Measurements from ENCODE around the gene RTL5. TPM values are rescaled to one million over a fixed set of nuclear protein-coding genes. Genes with fewer than 3 reads are reported as not detected.
A peak's percentile ranks its signal among the peaks of the same experiment; 100 is the strongest.

RTL5 gene
- total and polyA plus RNA-seq, 4 donors: 6.5 to 13.9 (median 10.0) TPM

DNA sequence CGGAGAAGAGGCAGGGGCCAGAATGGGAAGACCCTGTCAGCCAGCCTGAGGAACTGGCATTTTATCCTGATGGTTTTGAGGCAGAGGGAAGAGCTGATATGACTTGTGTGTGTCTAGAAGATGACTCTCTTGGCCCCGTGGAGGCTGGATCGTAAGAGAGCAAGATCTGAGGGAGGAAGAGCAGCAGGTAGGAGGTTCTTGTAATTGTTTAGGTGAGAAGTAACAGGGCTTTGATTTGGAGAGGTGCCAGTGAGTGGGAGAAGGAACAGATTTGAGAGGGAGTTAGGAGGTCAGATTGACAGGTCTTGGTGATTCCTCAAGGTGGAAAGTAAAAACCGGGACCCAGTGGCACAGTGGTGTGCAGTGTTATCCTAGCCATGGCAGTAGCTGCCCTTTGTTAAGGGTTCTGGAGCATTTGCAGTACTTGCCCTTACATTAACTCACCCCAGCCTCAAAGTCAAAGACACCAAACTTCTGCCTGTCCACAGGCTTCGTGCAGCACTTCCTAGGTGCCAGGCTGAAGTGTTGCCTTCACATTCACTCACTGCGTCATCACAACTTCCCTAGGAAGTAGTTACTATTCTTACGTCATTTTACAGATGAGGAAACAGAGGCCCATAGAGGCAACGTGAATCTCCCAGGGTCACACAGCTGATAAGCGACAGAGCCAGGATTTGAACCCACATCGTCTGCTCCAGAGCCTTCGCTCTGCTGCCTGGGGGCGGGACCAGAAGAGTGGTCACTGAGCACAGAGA lies 23.7 kb downstream of the RTL5 start:
- ATAC-seq (ENCODE audit: low FRiP score): no peak
- Histone ChIP-seq H3K27me3 (ENCODE audit: control insufficient read depth in 1 of 2, insufficient read depth in 2 of 2, low read length in 1 of 2) (no peaks in the 10 kb centered on the region), H3K4me1 (ENCODE audit: control insufficient read depth in 1 of 2, insufficient read depth in 2 of 2, low read length in 2 of 2) (no peaks in the 10 kb centered on the region), H3K4me3 (ENCODE audit: low read length in 2 of 2) (no peak overlapping the region), H3K9me3 (ENCODE audit: control insufficient read depth, low read length) (no peaks in the 10 kb centered on the region), H3K36me3 (ENCODE audit: control insufficient read depth in 1 of 2, insufficient read depth in 2 of 2, low read length in 1 of 2) (no peaks in the 10 kb centered on the region), H3K27ac (ENCODE audit: low read depth in 1 of 2, low read length in 2 of 2) (no peak overlapping the region)
- 89 to 93% methylated on average over 12 of the region's 12 CpGs for WGBS, 2 donors
- intact Hi-C loops (cut with DNase I): no loop called here
- no peak for DNase-seq

GRCh38 chrX:72107320-72107719 lies 24.4 kb downstream of the RTL5 start:
- H3K4me1 ChIP-seq (ENCODE audit: control insufficient read depth in 1 of 2, insufficient read depth in 2 of 2, low read length in 2 of 2): no peaks in the 10 kb centered on the region
- H3K36me3 ChIP-seq (ENCODE audit: control insufficient read depth in 1 of 2, insufficient read depth in 2 of 2, low read length in 1 of 2): no peaks in the 10 kb centered on the region
- no peak for ATAC-seq (ENCODE audit: low FRiP score)
- H3K4me3 ChIP-seq (ENCODE audit: low read length in 2 of 2): no peak overlapping the region
- no peaks in the 10 kb centered on the region for H3K27me3 ChIP-seq (ENCODE audit: control insufficient read depth in 1 of 2, insufficient read depth in 2 of 2, low read length in 1 of 2)
- intact Hi-C loops (cut with DNase I): no loop called here
- H3K9me3 ChIP-seq (ENCODE audit: control insufficient read depth, low read length): no peaks in the 10 kb centered on the region
- DNase-seq: no peak
- 89 to 91% methylated on average over 6 of the region's 6 CpGs for WGBS, 2 donors
- H3K27ac ChIP-seq (ENCODE audit: low read depth in 1 of 2, low read length in 2 of 2): no peak overlapping the region

- no peak overlapping the region for H3K27ac ChIP-seq (ENCODE audit: low read depth in 1 of 2, low read length in 2 of 2)
- no peak overlapping the region for H3K4me3 ChIP-seq (ENCODE audit: low read length in 2 of 2)
- no peak for ATAC-seq (ENCODE audit: low FRiP score)
Measured at GRCh38 chrX:72105436-72105835, 26.3 kb downstream of the RTL5 start.

GRCh38 chrX:72102760-72103159 lies 29.0 kb downstream of the RTL5 start:
- DNase-seq: no peak
- no peak overlapping the region for H3K27ac ChIP-seq (ENCODE audit: low read depth in 1 of 2, low read length in 2 of 2)
- 56 to 61% methylated on average over 4 of the region's 4 CpGs for WGBS, 2 donors

More at GRCh38 chrX:72105436-72105835, 26.3 kb downstream of the RTL5 start:
- Histone ChIP-seq H3K27me3 (ENCODE audit: control insufficient read depth in 1 of 2, insufficient read depth in 2 of 2, low read length in 1 of 2) (no peaks in the 10 kb centered on the region), H3K4me1 (ENCODE audit: control insufficient read depth in 1 of 2, insufficient read depth in 2 of 2, low read length in 2 of 2) (no peaks in the 10 kb centered on the region), H3K9me3 (ENCODE audit: control insufficient read depth, low read length) (no peaks in the 10 kb centered on the region), H3K36me3 (ENCODE audit: control insufficient read depth in 1 of 2, insufficient read depth in 2 of 2, low read length in 1 of 2) (no peaks in the 10 kb centered on the region)
- 77 to 87% methylated on average over 6 of the region's 6 CpGs for WGBS, 2 donors
- intact Hi-C loops (cut with DNase I): no loop called here
- DNase-seq: no peak

GRCh38 chrX:72102126-72102525 lies 29.6 kb downstream of the RTL5 start:
- no peaks in the 10 kb centered on the region for H3K27me3 ChIP-seq (ENCODE audit: control insufficient read depth in 1 of 2, insufficient read depth in 2 of 2, low read length in 1 of 2)
- no peaks in the 10 kb centered on the region for H3K9me3 ChIP-seq (ENCODE audit: control insufficient read depth, low read length)
- H3K27ac ChIP-seq (ENCODE audit: low read depth in 1 of 2, low read length in 2 of 2): no peak overlapping the region
- H3K4me3 ChIP-seq (ENCODE audit: low read length in 2 of 2): no peak overlapping the region
- H3K4me1 ChIP-seq (ENCODE audit: control insufficient read depth in 1 of 2, insufficient read depth in 2 of 2, low read length in 2 of 2): no peaks in the 10 kb centered on the region
- no peaks in the 10 kb centered on the region for H3K36me3 ChIP-seq (ENCODE audit: control insufficient read depth in 1 of 2, insufficient read depth in 2 of 2, low read length in 1 of 2)
- intact Hi-C loops (cut with DNase I): no loop called here
- WGBS, 2 donors: 44 to 55% methylated on average over 2 of the region's 2 CpGs
- DNase-seq (no peak), ATAC-seq (ENCODE audit: low FRiP score) (no peak)

More at GRCh38 chrX:72102760-72103159, 29.0 kb downstream of the RTL5 start:
- ATAC-seq (ENCODE audit: low FRiP score): no peak
- no peaks in the 10 kb centered on the region for H3K4me1 ChIP-seq (ENCODE audit: control insufficient read depth in 1 of 2, insufficient read depth in 2 of 2, low read length in 2 of 2)
- intact Hi-C loops (cut with DNase I): no loop called here
- H3K27me3 ChIP-seq (ENCODE audit: control insufficient read depth in 1 of 2, insufficient read depth in 2 of 2, low read length in 1 of 2): no peaks in the 10 kb centered on the region
- H3K36me3 ChIP-seq (ENCODE audit: control insufficient read depth in 1 of 2, insufficient read depth in 2 of 2, low read length in 1 of 2): no peaks in the 10 kb centered on the region
- no peak overlapping the region for H3K4me3 ChIP-seq (ENCODE audit: low read length in 2 of 2)
- H3K9me3 ChIP-seq (ENCODE audit: control insufficient read depth, low read length): no peaks in the 10 kb centered on the region

DNA sequence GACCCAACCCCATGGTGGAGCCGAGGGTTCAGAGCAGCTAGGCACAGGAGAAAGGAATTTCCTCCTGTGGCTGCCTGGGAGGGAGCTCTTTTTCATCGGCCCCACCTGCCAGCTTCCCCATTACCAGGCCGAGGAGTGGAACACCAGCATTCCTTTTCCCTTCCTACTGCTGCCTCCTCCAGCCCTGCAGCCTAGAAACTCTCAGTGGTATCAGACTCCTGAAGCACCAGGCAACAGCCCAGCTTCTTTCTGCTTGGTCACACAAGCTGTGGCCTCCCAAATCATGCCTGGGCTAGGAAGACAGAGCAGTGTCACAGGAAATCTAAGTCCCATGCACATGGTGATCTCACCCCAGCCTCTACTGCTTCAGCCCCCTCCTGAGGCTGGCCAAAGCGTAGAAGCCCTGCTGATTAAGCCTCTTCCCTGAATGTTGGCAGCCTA lies 30.1 kb downstream of the RTL5 start:
- ATAC-seq (ENCODE audit: low FRiP score) (peak; percentile 34), DNase-seq (no peak)
- Histone ChIP-seq H3K27me3 (ENCODE audit: control insufficient read depth in 1 of 2, insufficient read depth in 2 of 2, low read length in 1 of 2) (no peaks in the 10 kb centered on the region), H3K4me1 (ENCODE audit: control insufficient read depth in 1 of 2, insufficient read depth in 2 of 2, low read length in 2 of 2) (no peaks in the 10 kb centered on the region), H3K9me3 (ENCODE audit: control insufficient read depth, low read length) (no peaks in the 10 kb centered on the region), H3K4me3 (ENCODE audit: low read length in 2 of 2) (no peak overlapping the region), H3K27ac (ENCODE audit: low read depth in 1 of 2, low read length in 2 of 2) (no peak overlapping the region), H3K36me3 (ENCODE audit: control insufficient read depth in 1 of 2, insufficient read depth in 2 of 2, low read length in 1 of 2) (no peaks in the 10 kb centered on the region)
- WGBS, 2 donors: 39 to 44% methylated on average over 4 of the region's 4 CpGs
- intact Hi-C loops (cut with DNase I): no loop called here

GRCh38 chrX:72100824-72101351 lies 30.8 kb downstream of the RTL5 start:
- Histone ChIP-seq H3K27me3 (ENCODE audit: control insufficient read depth in 1 of 2, insufficient read depth in 2 of 2, low read length in 1 of 2) (no peaks in the 10 kb centered on the region), H3K36me3 (ENCODE audit: control insufficient read depth in 1 of 2, insufficient read depth in 2 of 2, low read length in 1 of 2) (no peaks in the 10 kb centered on the region), H3K27ac (ENCODE audit: low read depth in 1 of 2, low read length in 2 of 2) (no peak overlapping the region), H3K4me1 (ENCODE audit: control insufficient read depth in 1 of 2, insufficient read depth in 2 of 2, low read length in 2 of 2) (no peaks in the 10 kb centered on the region), H3K9me3 (ENCODE audit: control insufficient read depth, low read length) (no peaks in the 10 kb centered on the region), H3K4me3 (ENCODE audit: low read length in 2 of 2) (no peak overlapping the region)
- ATAC-seq (ENCODE audit: low FRiP score): peak; percentile 53
- DNase-seq: peak in 1 of 2 donors; percentile 58
- intact Hi-C loops (cut with DNase I): no loop called here
- 81 to 94% methylated on average over 9 of the region's 9 CpGs for WGBS, 2 donors

DNA sequence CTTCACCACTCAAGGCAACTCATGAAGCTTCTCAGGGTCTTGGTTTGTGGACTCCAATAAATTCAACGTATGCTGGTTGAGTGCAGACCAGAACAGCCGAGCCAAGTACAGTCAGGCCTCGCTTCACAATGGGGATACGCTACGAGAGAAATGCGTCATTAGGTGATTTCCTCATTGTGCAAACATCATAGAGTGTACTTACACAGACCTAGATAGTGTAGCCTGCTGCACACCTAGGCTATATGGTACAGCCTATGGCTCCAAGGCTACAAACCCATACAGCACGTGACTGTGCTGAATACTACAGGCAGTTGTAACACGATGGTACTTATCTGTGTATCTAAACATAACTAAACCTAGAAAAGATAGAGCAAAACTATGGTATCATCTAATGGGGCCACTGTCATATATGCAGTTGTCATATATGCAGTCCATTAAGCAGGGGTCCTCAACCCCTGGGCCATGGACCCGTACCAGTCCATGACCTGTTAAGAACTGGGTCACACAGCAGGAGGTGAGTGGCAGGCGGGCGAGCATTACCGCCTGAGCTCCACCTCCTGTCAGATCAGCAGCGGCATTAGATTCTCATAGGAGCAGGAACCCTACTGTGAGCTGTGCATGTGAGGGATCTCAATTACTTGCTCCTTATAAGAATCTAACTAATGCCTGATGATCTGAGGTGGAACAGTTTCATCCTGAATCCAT lies 31.5 kb downstream of the RTL5 start:
- Histone ChIP-seq H3K9me3 (ENCODE audit: control insufficient read depth, low read length) (no peaks in the 10 kb centered on the region), H3K27me3 (ENCODE audit: control insufficient read depth in 1 of 2, insufficient read depth in 2 of 2, low read length in 1 of 2) (no peaks in the 10 kb centered on the region), H3K4me1 (ENCODE audit: control insufficient read depth in 1 of 2, insufficient read depth in 2 of 2, low read length in 2 of 2) (no peaks in the 10 kb centered on the region), H3K36me3 (ENCODE audit: control insufficient read depth in 1 of 2, insufficient read depth in 2 of 2, low read length in 1 of 2) (no peaks in the 10 kb centered on the region), H3K27ac (ENCODE audit: low read depth in 1 of 2, low read length in 2 of 2) (no peak overlapping the region), H3K4me3 (ENCODE audit: low read length in 2 of 2) (no peak overlapping the region)
- 80 to 92% methylated on average over 13 of the region's 13 CpGs for WGBS, 2 donors
- intact Hi-C loops (cut with DNase I): no loop called here
- ATAC-seq (ENCODE audit: low FRiP score) (no peak), DNase-seq (no peak)

Data from aorta (tissue), 5 donors.